IPS DF 6.9 (cell line): Measurements from ENCODE around the gene UMOD.

Source experiments
- DNase-seq: peaks from one replicate; pipeline ENCODE4 v3.0.0-alpha.2; 2013; ENCODE audit warnings: low read depth, low spot score
- H3K27ac ChIP-seq: one replicate; pipeline ENCODE4 v1.5.1; 2013; ENCODE audit warnings: low read length, control low read depth
- H3K27me3 ChIP-seq: 2 replicates; pipeline ENCODE4 v1.6.1; 2013; ENCODE audit warnings: mild to moderate bottlenecking, low read length; ENCODE audit not compliant: control insufficient read depth, insufficient read depth
- H3K36me3 ChIP-seq: 2 replicates; pipeline ENCODE4 v1.6.1; 2013; ENCODE audit warnings: low read length; ENCODE audit not compliant: control insufficient read depth, insufficient read depth
- H3K4me1 ChIP-seq: 2 replicates; pipeline ENCODE4 v1.6.1; 2013; ENCODE audit warnings: low read length; ENCODE audit not compliant: control insufficient read depth, insufficient read depth
- H3K4me3 ChIP-seq: 2 replicates; pipeline ENCODE4 v1.5.1; 2013; ENCODE audit warnings: mild to moderate bottlenecking, low read length
- H3K9me3 ChIP-seq: 2 replicates; pipeline ENCODE4 v1.6.1; 2013; ENCODE audit warnings: low read length, inconsistent platforms; ENCODE audit not compliant: control insufficient read depth, insufficient read depth
- WGBS: extraction: QIAGEN DNeasy Blood & Tissue Kit; methylation state at CpG from one replicate; pipeline ENCODE4 v1.1.7; 2013; ENCODE audit warnings: mixed read lengths, missing lambda C conversion rate; ENCODE audit not compliant: insufficient read length, insufficient coverage; 5-methylcytosine and 5-hydroxymethylcytosine counted together

Gene UMOD

GRCh38 chr16:20306401-20306800 lies 46.1 kb downstream of the UMOD start:
- H3K36me3 ChIP-seq: no peaks in the 10 kb centered on the region
- DNase-seq: no peak
- H3K27me3 ChIP-seq: no peaks in the 10 kb centered on the region
- H3K4me3 ChIP-seq: no peak overlapping the region
- no peak overlapping the region for H3K27ac ChIP-seq
- WGBS: no CpG with 5 or more reads among the region's 4 CpGs
- H3K9me3 ChIP-seq: no peaks in the 10 kb centered on the region
- H3K4me1 ChIP-seq: no peaks in the 10 kb centered on the region

GRCh38 chr16:20303012-20303411 lies 49.5 kb downstream of the UMOD start:
- no peak for DNase-seq
- Histone ChIP-seq H3K4me1 (0 out of 2 replicates have a peak, but pooled peaks cover 1% of the 10 kb centered on the region), H3K27ac (no peak overlapping the region), H3K9me3 (no peaks in the 10 kb centered on the region), H3K36me3 (no peaks in the 10 kb centered on the region), H3K4me3 (no peak overlapping the region), H3K27me3 (no peaks in the 10 kb centered on the region)
- WGBS: no CpG with 5 or more reads among the region's 4 CpGs

GRCh38 chr16:20302389-20302788 lies 50.1 kb downstream of the UMOD start:
- H3K4me3 ChIP-seq: no peak overlapping the region
- 0 out of 2 replicates have a peak, but pooled peaks cover 1% of the 10 kb centered on the region for H3K4me1 ChIP-seq
- WGBS: no CpG with 5 or more reads among the region's 5 CpGs
- H3K36me3 ChIP-seq: no peaks in the 10 kb centered on the region
- H3K9me3 ChIP-seq: no peaks in the 10 kb centered on the region
- H3K27ac ChIP-seq: no peak overlapping the region
- DNase-seq: no peak
- no peaks in the 10 kb centered on the region for H3K27me3 ChIP-seq

GRCh38 chr16:20301840-20302239 lies 50.7 kb downstream of the UMOD start:
- Histone ChIP-seq H3K27me3 (no peaks in the 10 kb centered on the region), H3K36me3 (no peaks in the 10 kb centered on the region), H3K4me3 (no peak overlapping the region), H3K4me1 (0 out of 2 replicates have a peak, but pooled peaks cover 1% of the 10 kb centered on the region), H3K9me3 (no peaks in the 10 kb centered on the region), H3K27ac (no peak overlapping the region)
- no peak for DNase-seq
- WGBS: no CpG with 5 or more reads among the region's 5 CpGs

- H3K9me3 ChIP-seq: no peaks in the 10 kb centered on the region
- DNase-seq: peak; percentile 61
- H3K27ac ChIP-seq: no peak overlapping the region
- 0 out of 2 replicates have a peak, but pooled peaks cover 1% of the 10 kb centered on the region for H3K4me1 ChIP-seq
- WGBS: no CpG with 5 or more reads among the region's 16 CpGs
- no peak overlapping the region for H3K4me3 ChIP-seq
- H3K36me3 ChIP-seq: no peaks in the 10 kb centered on the region
- H3K27me3 ChIP-seq: no peaks in the 10 kb centered on the region
These were observed 52.0 kb downstream of the UMOD start for GRCh38 chr16:20300312-20301097.

GRCh38 chr16:20298452-20298851 lies 54.1 kb downstream of the UMOD start:
- WGBS: 100% methylated on average over 1 of the region's 5 CpGs
- Histone ChIP-seq H3K27ac (no peak overlapping the region), H3K4me1 (0 out of 2 replicates have a peak, but pooled peaks cover 1% of the 10 kb centered on the region), H3K9me3 (no peaks in the 10 kb centered on the region), H3K27me3 (no peaks in the 10 kb centered on the region), H3K4me3 (no peak overlapping the region), H3K36me3 (no peaks in the 10 kb centered on the region)
- DNase-seq: no peak

- no CpG with 5 or more reads among the region's 16 CpGs for WGBS
- no peak overlapping the region for H3K27ac ChIP-seq
These were observed 61.0 kb downstream of the UMOD start for GRCh38 chr16:20291208-20292206.

GRCh38 chr16:20289571-20289970 lies 62.9 kb downstream of the UMOD start:
- no peak overlapping the region for H3K4me3 ChIP-seq
- no peaks in the 10 kb centered on the region for H3K9me3 ChIP-seq
- no peak for DNase-seq
- H3K36me3 ChIP-seq: no peaks in the 10 kb centered on the region
- H3K4me1 ChIP-seq: peaks cover 2% of the 10 kb centered on the region; the same call in 1 of the 2 replicates
- no peak overlapping the region for H3K27ac ChIP-seq
- no CpG with 5 or more reads among the region's 3 CpGs for WGBS
- no peaks in the 10 kb centered on the region for H3K27me3 ChIP-seq

More at GRCh38 chr16:20291208-20292206, 61.0 kb downstream of the UMOD start:
- Histone ChIP-seq H3K4me1 (peaks cover 2% of the 10 kb centered on the region; the same call in 1 of the 2 replicates), H3K27me3 (no peaks in the 10 kb centered on the region), H3K9me3 (no peaks in the 10 kb centered on the region), H3K36me3 (no peaks in the 10 kb centered on the region), H3K4me3 (no peak overlapping the region)
- DNase-seq: no peak

- no peak for DNase-seq
These were observed 66.5 kb downstream of the UMOD start for GRCh38 chr16:20285993-20286499.

More at GRCh38 chr16:20285993-20286499, 66.5 kb downstream of the UMOD start:
- Histone ChIP-seq H3K27me3 (no peaks in the 10 kb centered on the region), H3K27ac (no peak overlapping the region), H3K4me1 (no peaks in the 10 kb centered on the region), H3K4me3 (no peak overlapping the region), H3K36me3 (no peaks in the 10 kb centered on the region), H3K9me3 (no peaks in the 10 kb centered on the region)
- WGBS: no CpG with 5 or more reads among the region's 6 CpGs
